Left lung (tissue), 10 donors: ENCODE data around the gene VSTM4. TPM values are rescaled to one million over a fixed set of nuclear protein-coding genes. Genes with fewer than 3 reads are reported as not detected.

Experiments used
- ATAC-seq: fragments of 200-7000 bp; cut with Tn5 transposase; one replicate; pipeline ENCODE4 v1.9.1; 2020; ENCODE audit warnings: moderate library complexity
- DNase-seq, 4 donors: peaks; one replicate each; pipeline ENCODE4 v3.0.0-alpha.2; 2013 to 2020
- H3K27ac ChIP-seq, 2 donors: fragments of 200-600 bp; sonication (generic) in 1 of 2; one replicate each; pipeline versions ENCODE4 v1.5.0 to v1.8.0; 2020 to 2021
- H3K27me3 ChIP-seq, 2 donors: fragments of 200-600 bp; sonication (generic) in 1 of 2; one replicate each; pipeline versions ENCODE4 v1.5.0 to v1.8.0; 2020 to 2021
- H3K36me3 ChIP-seq, 2 donors: fragments of 200-600 bp; sonication (generic) in 1 of 2; one replicate each; pipeline versions ENCODE4 v1.5.0 to v1.8.0; 2020 to 2021
- H3K4me1 ChIP-seq, 2 donors: fragments of 200-600 bp; one replicate each; pipeline ENCODE4 v1.8.0; 2021
- H3K4me3 ChIP-seq, 2 donors: fragments of 200-600 bp; sonication (generic) in 1 of 2; one replicate each; pipeline versions ENCODE4 v1.5.0 to v1.8.0; 2020 to 2021; ENCODE audit warnings: mild to moderate bottlenecking in 1 of 2
- H3K9me3 ChIP-seq, 2 donors: fragments of 200-600 bp; sonication (generic) in 1 of 2; one replicate each; pipeline versions ENCODE4 v1.5.0 to v1.8.0; 2020 to 2021
- intact Hi-C, 2 donors: fragments of 100-400 bp; cut with DNase I; formaldehyde crosslinking; loops; one replicate each; pipeline versions ENCODE4 v1.11.2 to v1.14.2; 2022
- polyA plus RNA-seq, 6 donors: library from polyadenylated mRNA; unstranded; fragments of 120-200 nt; gene quantifications; one replicate each; pipeline ENCODE4 v1.2.1, GENCODE V29; 2013; ENCODE audit not compliant: insufficient read length in 6 of 6
- total RNA-seq, 2 donors: library from RNA; stranded (reverse); fragmentation: NEBNext Ultra II Directional; extraction: Animal tissue kit (Norgen Biotek cat#: 25700); gene quantifications; one replicate each; pipeline ENCODE4 v1.2.1, GENCODE V29; 2021
- TF ChIP-seq, protein P1 (sequence below), 2 donors: fragments of 200-600 bp; sonication (generic) in 1 of 2; IDR thresholded peaks; one replicate each; pipeline versions ENCODE4 v1.5.0 to v1.8.0; 2021; ENCODE audit warnings: antibody characterized with exemption in 2 of 2
- donor health status: DM: no; HTN: yes; CAD: no.
- donor health status: DM: no; HTN: no; CAD: no.

VSTM4 gene
- total and polyA plus RNA-seq, 8 donors, result 11.0 to 36.9 (median 30.8) TPM

DNA sequence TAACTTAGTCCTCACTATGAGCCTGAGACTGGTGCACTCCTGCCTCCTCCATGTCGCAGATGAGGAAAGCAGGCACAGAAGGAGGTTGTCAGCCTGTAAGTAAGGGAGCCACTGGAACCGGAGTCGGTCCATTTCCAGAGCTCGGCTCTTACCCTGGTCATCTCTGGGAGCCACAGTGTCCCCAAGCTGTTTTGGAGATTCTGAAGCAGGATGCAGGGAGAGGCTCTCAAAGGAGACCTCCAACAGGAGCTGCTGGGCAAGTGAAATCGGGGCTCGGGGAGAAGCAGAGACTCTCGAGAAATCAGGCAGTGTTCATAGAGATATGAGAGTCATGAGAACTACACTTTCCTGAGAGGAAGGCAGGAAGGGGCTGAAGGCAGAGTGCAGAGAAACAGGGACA lies 39.0 kb downstream of the VSTM4 start:
- H3K27ac ChIP-seq, result no peak overlapping the region
- intact Hi-C loops, result no loop called here
- no peak overlapping the region for H3K4me3 ChIP-seq
- no peaks in the 10 kb centered on the region for H3K27me3 ChIP-seq
- no peaks in the 10 kb centered on the region for H3K9me3 ChIP-seq
- DNase-seq (no peak), ATAC-seq (no peak)
- H3K4me1 ChIP-seq, result peaks cover 25 to 39% of the 10 kb centered on the region in 2 donors
- no peaks in the 10 kb centered on the region for H3K36me3 ChIP-seq
- TF ChIP-seq, protein P1, sequence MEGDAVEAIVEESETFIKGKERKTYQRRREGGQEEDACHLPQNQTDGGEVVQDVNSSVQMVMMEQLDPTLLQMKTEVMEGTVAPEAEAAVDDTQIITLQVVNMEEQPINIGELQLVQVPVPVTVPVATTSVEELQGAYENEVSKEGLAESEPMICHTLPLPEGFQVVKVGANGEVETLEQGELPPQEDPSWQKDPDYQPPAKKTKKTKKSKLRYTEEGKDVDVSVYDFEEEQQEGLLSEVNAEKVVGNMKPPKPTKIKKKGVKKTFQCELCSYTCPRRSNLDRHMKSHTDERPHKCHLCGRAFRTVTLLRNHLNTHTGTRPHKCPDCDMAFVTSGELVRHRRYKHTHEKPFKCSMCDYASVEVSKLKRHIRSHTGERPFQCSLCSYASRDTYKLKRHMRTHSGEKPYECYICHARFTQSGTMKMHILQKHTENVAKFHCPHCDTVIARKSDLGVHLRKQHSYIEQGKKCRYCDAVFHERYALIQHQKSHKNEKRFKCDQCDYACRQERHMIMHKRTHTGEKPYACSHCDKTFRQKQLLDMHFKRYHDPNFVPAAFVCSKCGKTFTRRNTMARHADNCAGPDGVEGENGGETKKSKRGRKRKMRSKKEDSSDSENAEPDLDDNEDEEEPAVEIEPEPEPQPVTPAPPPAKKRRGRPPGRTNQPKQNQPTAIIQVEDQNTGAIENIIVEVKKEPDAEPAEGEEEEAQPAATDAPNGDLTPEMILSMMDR (IDR thresholded peaks at IDR 0.05), result no peak

DNA sequence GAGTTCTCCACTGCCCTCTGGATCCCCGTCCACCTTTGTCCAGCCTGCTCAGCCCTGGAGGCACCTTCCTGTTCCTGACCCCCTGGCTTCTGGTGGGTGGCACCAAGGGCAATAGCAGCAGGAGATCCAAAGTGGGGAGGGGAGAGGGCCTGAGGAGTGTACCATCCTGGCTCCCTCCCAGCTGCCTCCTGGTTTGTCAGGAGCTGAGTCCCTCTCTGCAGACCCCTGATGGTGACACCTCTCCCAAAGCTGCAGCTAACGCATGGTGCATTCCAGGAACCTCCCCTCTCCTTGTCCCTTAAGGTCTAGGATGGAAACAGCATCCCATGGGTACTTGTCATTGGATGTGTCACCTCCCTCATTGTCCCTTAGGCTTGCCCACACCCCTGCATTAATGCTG lies 39.6 kb downstream of the VSTM4 start:
- intact Hi-C loops, result no loop called here
- DNase-seq, result no peak
- H3K27ac ChIP-seq, result no peak overlapping the region
- no peaks in the 10 kb centered on the region for H3K27me3 ChIP-seq
- H3K4me1 ChIP-seq, result peaks cover 24 to 34% of the 10 kb centered on the region in 2 donors
- no peaks in the 10 kb centered on the region for H3K36me3 ChIP-seq
- no peak overlapping the region for H3K4me3 ChIP-seq
- no peaks in the 10 kb centered on the region for H3K9me3 ChIP-seq
- no peak for ATAC-seq
- TF ChIP-seq, protein P1 (IDR thresholded peaks at IDR 0.05), result no peak

DNA sequence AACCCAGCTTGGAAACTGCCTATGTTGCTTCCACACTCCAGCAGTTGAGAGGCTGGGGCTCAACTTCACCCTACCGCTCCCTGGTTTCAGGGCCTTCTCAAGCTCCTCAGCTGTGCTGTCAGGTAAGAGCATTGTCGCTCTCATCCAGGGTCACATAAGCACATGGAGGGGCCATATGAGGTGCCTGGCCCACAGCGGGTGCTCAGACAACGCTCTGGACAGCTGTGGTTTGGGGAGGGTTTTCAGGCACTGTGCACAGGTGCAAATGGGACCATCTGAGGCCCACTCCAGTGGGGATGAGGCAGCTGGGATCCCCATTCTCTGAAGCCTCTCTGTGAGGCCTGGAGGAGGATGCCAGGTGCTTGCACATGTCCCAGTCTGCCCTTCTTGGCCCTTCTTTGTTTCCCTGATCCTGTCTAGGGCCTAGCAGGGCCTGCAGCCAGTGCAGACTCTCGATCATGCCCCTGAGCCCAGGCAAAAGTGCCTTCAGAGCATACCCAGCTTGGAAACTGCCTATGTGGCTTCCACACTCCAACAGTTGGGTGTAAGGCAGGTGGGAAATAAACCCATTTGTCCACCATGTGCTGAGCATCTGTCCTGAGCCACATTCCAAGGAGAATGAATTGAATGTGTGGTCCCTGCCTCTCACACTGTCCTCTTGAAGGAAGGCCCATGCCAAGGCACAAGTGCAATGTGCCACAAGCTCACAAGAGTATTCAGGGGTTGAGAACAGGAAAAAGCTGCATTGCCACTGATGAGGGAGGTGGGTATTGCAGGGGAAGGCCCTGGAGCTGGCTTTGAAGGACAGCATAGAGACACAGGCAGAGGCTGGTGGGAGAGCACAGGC lies 40.3 kb downstream of the VSTM4 start:
- Histone ChIP-seq H3K27ac (no peak overlapping the region), H3K9me3 (no peaks in the 10 kb centered on the region), H3K27me3 (no peaks in the 10 kb centered on the region), H3K36me3 (no peaks in the 10 kb centered on the region), H3K4me3 (no peak overlapping the region), H3K4me1 (peaks cover 17 to 27% of the 10 kb centered on the region in 2 donors)
- TF ChIP-seq, protein P1 (IDR thresholded peaks at IDR 0.05), result no peak
- DNase-seq, result no peak
- no peak for ATAC-seq
- intact Hi-C loops, result no loop called here

DNA sequence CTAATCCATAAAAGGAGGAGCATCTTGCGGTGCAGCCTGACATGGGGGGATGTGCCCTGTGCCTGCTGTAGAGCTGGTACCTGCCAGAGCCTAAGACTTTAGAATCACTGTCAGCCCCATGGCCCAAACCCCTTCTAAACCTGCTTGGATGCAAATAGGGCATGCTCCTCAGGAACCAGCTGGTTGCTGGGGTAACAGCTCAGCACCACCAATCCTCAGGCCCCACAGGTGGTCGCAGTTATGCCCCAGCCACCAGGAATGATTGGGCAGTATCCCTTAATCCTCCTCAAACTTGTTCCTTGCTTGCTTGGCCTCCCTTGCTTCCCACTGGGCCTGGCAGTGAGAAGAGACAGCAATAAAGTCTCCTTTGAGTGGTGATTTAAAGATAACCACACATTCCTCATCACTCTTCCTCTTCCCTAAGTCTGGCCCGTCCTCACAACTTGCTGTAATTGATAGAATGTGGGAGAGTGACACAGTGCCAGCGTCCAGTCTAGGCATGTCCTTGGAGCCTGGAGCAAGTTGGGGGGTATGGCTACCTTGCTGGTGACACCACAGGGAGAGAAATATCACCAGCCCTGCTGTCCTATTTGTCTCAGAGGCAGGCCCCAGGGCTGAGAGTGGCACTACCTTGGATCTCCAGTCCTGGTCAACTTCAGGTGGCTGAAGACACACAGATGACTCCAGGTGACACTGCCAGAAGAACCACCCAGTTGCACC lies 43.0 kb downstream of the VSTM4 start:
- H3K4me1 ChIP-seq, result peaks cover 4 to 9% of the 10 kb centered on the region in 2 donors
- no peak overlapping the region for H3K4me3 ChIP-seq
- DNase-seq (no peak), ATAC-seq (no peak)
- H3K27me3 ChIP-seq, result no peaks in the 10 kb centered on the region
- no peak overlapping the region for H3K27ac ChIP-seq
- TF ChIP-seq, protein P1 (IDR thresholded peaks at IDR 0.05), result no peak
- H3K9me3 ChIP-seq, result no peaks in the 10 kb centered on the region
- intact Hi-C loops, result no loop called here
- no peaks in the 10 kb centered on the region for H3K36me3 ChIP-seq

DNA sequence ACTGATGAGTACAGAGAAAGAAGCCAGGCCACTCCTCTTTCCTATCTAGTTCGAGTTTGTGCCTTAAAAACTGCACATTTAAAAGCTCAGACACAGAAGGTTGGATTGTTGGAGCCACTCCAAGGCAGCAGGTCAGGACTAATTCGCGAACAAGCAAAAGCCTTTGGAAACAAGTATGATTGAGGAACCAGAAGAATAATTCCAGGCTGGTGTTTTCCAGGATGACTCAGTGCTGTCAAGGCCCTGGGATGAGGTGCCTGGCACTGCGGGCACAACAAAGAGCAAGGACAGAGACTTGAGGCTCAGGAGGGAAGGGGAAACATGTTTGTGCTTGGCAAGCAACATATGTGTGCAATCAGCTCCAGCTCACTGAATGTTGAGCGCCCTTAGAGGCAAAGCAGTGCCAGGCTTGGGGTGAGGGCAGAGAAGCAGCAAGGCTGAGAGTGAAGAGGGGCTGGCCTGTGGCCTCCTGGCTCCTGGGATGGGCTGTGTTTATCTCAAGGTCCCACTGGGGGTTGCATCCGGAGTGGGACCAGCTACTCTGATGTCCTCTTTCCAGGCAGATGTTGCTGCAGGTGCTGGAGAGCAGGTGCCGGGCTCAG lies 44.1 kb downstream of the VSTM4 start:
- no peak overlapping the region for H3K27ac ChIP-seq
- H3K4me1 ChIP-seq, result peaks cover 0 to under 1% of the 10 kb centered on the region in 2 donors
- intact Hi-C loops, result no loop called here
- H3K36me3 ChIP-seq, result no peaks in the 10 kb centered on the region
- H3K27me3 ChIP-seq, result no peaks in the 10 kb centered on the region
- no peak for DNase-seq
- ATAC-seq, result no peak
- H3K9me3 ChIP-seq, result no peaks in the 10 kb centered on the region
- H3K4me3 ChIP-seq, result no peak overlapping the region
- TF ChIP-seq, protein P1 (IDR thresholded peaks at IDR 0.05), result no peak
